Measurements from ENCODE around the gene LRRC34.
A peak's percentile ranks its signal among the peaks of the same experiment; 100 is the strongest.

Gene LRRC34

GRCh38 chr3:169822091-169822490 is 9.4 kb upstream of the LRRC34 start:
- TF ChIP-seq POLR2A (IDR thresholded peaks at IDR 0.05; ENCODE audit: low read depth, low read length) (no peak), PAX5 (IDR thresholded peaks at IDR 0.05; ENCODE audit: insufficient read depth, low read length, severe bottlenecking) (no peak), POU2F2 (IDR thresholded peaks at IDR 0.05; ENCODE audit: low read depth, low read length) (no peak), SPI1 (IDR thresholded peaks at IDR 0.05; ENCODE audit: low read depth, low read length) (no peak), POLR2AphosphoS5 (IDR thresholded peaks at IDR 0.05; ENCODE audit: low read depth, low read length) (no peak), TAF1 (IDR thresholded peaks at IDR 0.05; ENCODE audit: low read depth, low read length) (no peak)
- FAIRE-seq (no peak), DNase-seq (ENCODE audit: insufficient read length, low spot score) (no peak)

DNA sequence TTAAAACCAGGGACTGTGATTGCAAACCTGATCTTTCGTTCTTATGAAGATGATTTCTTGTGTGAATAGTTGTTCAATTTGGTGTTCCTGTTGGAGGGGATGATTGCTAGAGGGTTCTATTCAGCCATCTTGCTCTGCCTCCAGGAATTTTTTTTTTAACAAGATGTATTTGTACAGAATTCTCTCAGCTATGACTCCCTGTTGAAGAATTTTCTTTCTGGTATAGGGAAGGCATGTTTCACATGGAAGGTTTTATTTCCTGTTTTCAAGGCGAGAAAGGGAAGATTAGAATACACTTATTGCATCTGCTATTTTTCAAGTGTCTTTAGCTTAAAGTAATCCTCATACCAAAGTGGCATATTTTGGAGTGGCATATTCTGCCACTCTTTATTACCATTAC is 5.6 kb upstream of the LRRC34 start:
- FAIRE-seq (no peak), DNase-seq (ENCODE audit: insufficient read length, low spot score) (no peak)
- TF ChIP-seq POLR2AphosphoS5 (IDR thresholded peaks at IDR 0.05; ENCODE audit: low read depth, low read length) (no peak), PAX5 (IDR thresholded peaks at IDR 0.05; ENCODE audit: insufficient read depth, low read length, severe bottlenecking) (no peak), TAF1 (IDR thresholded peaks at IDR 0.05; ENCODE audit: low read depth, low read length) (no peak), POU2F2 (IDR thresholded peaks at IDR 0.05; ENCODE audit: low read depth, low read length) (no peak), SPI1 (IDR thresholded peaks at IDR 0.05; ENCODE audit: low read depth, low read length) (no peak), POLR2A (IDR thresholded peaks at IDR 0.05; ENCODE audit: low read depth, low read length) (no peak)

GRCh38 chr3:169815590-169816150 is 3.0 kb upstream of the LRRC34 start:
- TF ChIP-seq SPI1 (IDR thresholded peaks at IDR 0.05; ENCODE audit: low read depth, low read length) (no peak), POLR2AphosphoS5 (IDR thresholded peaks at IDR 0.05; ENCODE audit: low read depth, low read length) (no peak), POLR2A (IDR thresholded peaks at IDR 0.05; ENCODE audit: low read depth, low read length) (no peak), TAF1 (IDR thresholded peaks at IDR 0.05; ENCODE audit: low read depth, low read length) (no peak), POU2F2 (IDR thresholded peaks at IDR 0.05; ENCODE audit: low read depth, low read length) (no peak), PAX5 (IDR thresholded peaks at IDR 0.05; ENCODE audit: insufficient read depth, low read length, severe bottlenecking) (no peak)
- DNase-seq (ENCODE audit: insufficient read length, low spot score) (no peak), FAIRE-seq (no peak)

GRCh38 chr3:169813757-169814517 is 1.2 kb upstream of the LRRC34 start:
- peak; percentile 31 for DNase-seq (ENCODE audit: insufficient read length, low spot score)
- FAIRE-seq, result no peak
- TF ChIP-seq SPI1 (IDR thresholded peaks at IDR 0.05; ENCODE audit: low read depth, low read length) (no peak), TAF1 (IDR thresholded peaks at IDR 0.05; ENCODE audit: low read depth, low read length) (peak; percentile 59; the same call in 1 of the 2 replicates), PAX5 (IDR thresholded peaks at IDR 0.05; ENCODE audit: insufficient read depth, low read length, severe bottlenecking) (peak; percentile 64), POLR2AphosphoS5 (IDR thresholded peaks at IDR 0.05; ENCODE audit: low read depth, low read length) (peak; percentile 72), POLR2A (IDR thresholded peaks at IDR 0.05; ENCODE audit: low read depth, low read length) (peak; percentile 80; the same call in 1 of the 2 replicates), POU2F2 (IDR thresholded peaks at IDR 0.05; ENCODE audit: low read depth, low read length) (peak; percentile 82; the same call in 1 of the 2 replicates)

DNA sequence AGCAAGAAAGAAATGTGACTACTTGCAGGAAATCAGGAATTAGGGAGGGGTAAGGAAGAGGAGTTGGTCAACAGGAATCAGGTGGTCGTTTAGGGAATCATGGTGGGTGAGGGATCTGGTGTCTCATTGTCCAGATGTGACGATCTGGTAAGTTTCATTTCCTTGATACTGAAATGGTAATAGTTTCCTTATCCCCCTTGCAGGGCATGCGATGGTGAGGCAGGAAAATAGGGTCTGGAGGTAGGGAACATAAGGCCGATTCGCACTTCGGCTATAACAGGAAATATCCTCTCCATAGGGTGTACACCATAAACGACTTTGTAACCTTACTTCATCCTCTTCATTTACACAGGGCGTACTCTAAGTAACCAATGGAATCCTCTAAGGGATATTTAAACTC is 574 bp upstream of the LRRC34 start:
- FAIRE-seq, result no peak
- TF ChIP-seq POU2F2 (IDR thresholded peaks at IDR 0.05; ENCODE audit: low read depth, low read length) (no peak), PAX5 (IDR thresholded peaks at IDR 0.05; ENCODE audit: insufficient read depth, low read length, severe bottlenecking) (no peak), POLR2AphosphoS5 (IDR thresholded peaks at IDR 0.05; ENCODE audit: low read depth, low read length) (no peak), POLR2A (IDR thresholded peaks at IDR 0.05; ENCODE audit: low read depth, low read length) (no peak)
- DNase-seq (ENCODE audit: insufficient read length, low spot score), result no peak

- DNase-seq (ENCODE audit: insufficient read length, low spot score), result no peak
- TF ChIP-seq TAF1 (IDR thresholded peaks at IDR 0.05; ENCODE audit: low read depth, low read length) (peak; percentile 13; the same call in 1 of the 2 replicates), POU2F2 (IDR thresholded peaks at IDR 0.05; ENCODE audit: low read depth, low read length) (no peak), POLR2A (IDR thresholded peaks at IDR 0.05; ENCODE audit: low read depth, low read length) (no peak), PAX5 (IDR thresholded peaks at IDR 0.05; ENCODE audit: insufficient read depth, low read length, severe bottlenecking) (no peak), SPI1 (IDR thresholded peaks at IDR 0.05; ENCODE audit: low read depth, low read length) (peak; percentile 46; the same call in 1 of the 2 replicates), POLR2AphosphoS5 (IDR thresholded peaks at IDR 0.05; ENCODE audit: low read depth, low read length) (0 out of 2 replicates have a peak, but pooled peaks have one; percentile 10)
- no peak for FAIRE-seq
These were observed 923 bp downstream of the LRRC34 start for GRCh38 chr3:169811631-169812331.

DNA sequence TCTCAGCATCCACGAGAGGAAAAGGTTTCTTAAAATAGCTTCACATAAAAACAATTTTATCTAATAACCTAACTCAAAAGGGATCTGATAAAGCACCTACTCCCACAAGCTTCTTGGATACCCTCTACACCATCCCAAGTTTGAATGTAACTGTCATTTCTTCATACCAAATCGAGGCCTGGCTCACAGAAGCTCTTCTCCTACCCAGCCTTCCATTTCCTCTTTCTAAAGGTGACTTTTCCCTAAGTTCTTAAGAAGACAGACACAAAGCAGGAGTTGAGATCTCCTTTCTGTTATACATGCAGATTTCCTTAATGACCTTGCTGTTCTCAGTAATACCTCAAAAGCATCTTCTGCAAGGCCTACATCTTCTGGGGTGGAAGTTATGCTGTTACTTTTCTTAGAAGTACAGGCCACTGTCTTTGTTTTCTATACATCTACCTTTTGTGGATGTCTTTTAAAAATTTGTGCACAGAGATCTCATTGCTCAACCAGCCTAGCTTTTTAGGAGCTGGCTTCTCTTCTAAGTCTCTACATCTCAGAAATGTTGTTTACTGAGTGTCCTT is 3.4 kb downstream of the LRRC34 start:
- FAIRE-seq (no peak), DNase-seq (ENCODE audit: insufficient read length, low spot score) (no peak)
- TF ChIP-seq POLR2A (IDR thresholded peaks at IDR 0.05; ENCODE audit: low read depth, low read length), result no peak
- TF ChIP-seq SPI1 (IDR thresholded peaks at IDR 0.05; ENCODE audit: low read depth, low read length), result peak; percentile 54
- TF ChIP-seq POLR2AphosphoS5 (IDR thresholded peaks at IDR 0.05; ENCODE audit: low read depth, low read length), result no peak
- TF ChIP-seq PAX5 (IDR thresholded peaks at IDR 0.05; ENCODE audit: insufficient read depth, low read length, severe bottlenecking), result no peak

DNA sequence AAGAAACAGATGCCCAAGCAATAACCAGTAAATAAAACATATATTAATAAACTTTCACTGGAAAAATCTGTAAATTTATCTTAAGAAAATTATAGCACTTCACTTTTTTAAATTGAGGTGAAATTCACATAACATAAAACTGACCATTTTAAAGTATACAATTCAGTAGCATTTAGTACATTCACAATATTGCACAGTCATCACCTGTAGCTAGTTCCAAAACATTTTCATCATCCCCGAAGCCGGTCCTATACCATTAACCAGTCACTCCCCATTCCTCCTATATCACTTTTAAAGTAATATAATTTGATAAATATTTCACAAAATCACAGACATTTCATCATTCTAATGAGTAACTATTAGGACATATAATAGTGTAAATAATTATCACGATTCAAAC is 8.0 kb downstream of the LRRC34 start:
- FAIRE-seq (no peak), DNase-seq (ENCODE audit: insufficient read length, low spot score) (no peak)

GRCh38 chr3:169792359-169792758 is 20.3 kb downstream of the LRRC34 start:
- TF ChIP-seq PAX5 (IDR thresholded peaks at IDR 0.05; ENCODE audit: insufficient read depth, low read length, severe bottlenecking) (no peak), POU2F2 (IDR thresholded peaks at IDR 0.05; ENCODE audit: low read depth, low read length) (no peak), TAF1 (IDR thresholded peaks at IDR 0.05; ENCODE audit: low read depth, low read length) (no peak), POLR2AphosphoS5 (IDR thresholded peaks at IDR 0.05; ENCODE audit: low read depth, low read length) (no peak), SPI1 (IDR thresholded peaks at IDR 0.05; ENCODE audit: low read depth, low read length) (no peak)
- FAIRE-seq (no peak), DNase-seq (ENCODE audit: insufficient read length, low spot score) (no peak)

More for the DNA sequence above, 8.0 kb downstream of the LRRC34 start:
- TF ChIP-seq POLR2A (IDR thresholded peaks at IDR 0.05; ENCODE audit: low read depth, low read length) (no peak), POU2F2 (IDR thresholded peaks at IDR 0.05; ENCODE audit: low read depth, low read length) (no peak), PAX5 (IDR thresholded peaks at IDR 0.05; ENCODE audit: insufficient read depth, low read length, severe bottlenecking) (no peak), POLR2AphosphoS5 (IDR thresholded peaks at IDR 0.05; ENCODE audit: low read depth, low read length) (no peak), SPI1 (IDR thresholded peaks at IDR 0.05; ENCODE audit: low read depth, low read length) (no peak), TAF1 (IDR thresholded peaks at IDR 0.05; ENCODE audit: low read depth, low read length) (no peak)
